Measurements from ENCODE around the gene ANKK1. TPM values are rescaled to one million over a fixed set of nuclear protein-coding genes. Genes with fewer than 3 reads are reported as not detected.

The ANKK1 gene
- total RNA-seq, 4 donors from 2014 or later, result 0.57 to 3.3 TPM; not detected in 2

DNA sequence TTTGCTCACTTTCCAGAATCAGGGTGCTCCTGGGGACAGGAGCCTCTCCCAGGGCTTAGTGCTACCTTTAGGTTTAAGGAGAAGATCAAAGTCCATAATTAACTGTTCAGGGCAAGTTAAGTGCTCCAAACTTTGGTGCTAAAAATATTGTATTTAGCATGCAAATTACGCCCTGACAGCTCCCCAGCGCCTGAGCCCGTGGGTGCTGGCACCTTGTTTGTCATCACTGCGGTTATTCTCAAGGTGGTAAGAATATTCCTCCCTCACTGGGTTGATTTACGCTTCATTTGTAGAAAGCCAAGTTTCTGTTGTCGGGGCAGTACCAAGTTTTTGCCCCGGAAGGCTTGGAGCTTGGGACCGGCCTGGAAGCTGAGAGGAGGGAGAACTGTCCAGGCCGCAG, 21.3 kb downstream of the ANKK1 start:
- Histone ChIP-seq H3K9me3 (no peaks in the 10 kb centered on the region), H3K4me1 (no peaks in the 10 kb centered on the region), H3K27me3 (no peaks in the 10 kb centered on the region), H3K4me3 (no peak overlapping the region), H3K27ac (no peak overlapping the region), H3K36me3 (no peaks in the 10 kb centered on the region)
- no peak for TF ChIP-seq POLR2A (IDR thresholded peaks at IDR 0.05)
- TF ChIP-seq CTCF (IDR thresholded peaks at IDR 0.05), result no peak
- no peak for DNase-seq

DNA sequence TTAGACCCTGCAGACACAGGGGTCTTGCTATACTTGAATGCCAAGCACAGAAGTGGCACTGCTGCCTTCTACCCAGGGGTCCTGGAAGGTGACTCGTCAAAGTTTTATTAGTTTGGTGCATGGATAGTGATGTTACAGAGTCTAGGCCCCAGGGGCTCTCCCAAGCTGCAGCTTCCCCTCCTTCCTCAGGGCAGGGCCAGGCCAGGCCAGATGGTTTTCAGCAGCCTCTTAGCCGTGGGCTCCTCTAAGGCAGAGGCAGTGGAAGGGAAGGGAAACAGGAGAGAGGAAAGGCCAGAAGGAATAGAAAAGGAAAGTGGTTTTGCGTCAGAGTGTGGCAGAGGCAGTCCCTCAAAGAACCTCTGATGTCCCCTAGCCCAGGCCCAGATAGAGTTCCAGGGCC, 21.9 kb downstream of the ANKK1 start:
- DNase-seq, result no peak
- no peaks in the 10 kb centered on the region for H3K27me3 ChIP-seq
- H3K9me3 ChIP-seq, result no peaks in the 10 kb centered on the region
- no peaks in the 10 kb centered on the region for H3K36me3 ChIP-seq
- H3K27ac ChIP-seq, result no peak overlapping the region
- H3K4me3 ChIP-seq, result no peak overlapping the region
- TF ChIP-seq CTCF (IDR thresholded peaks at IDR 0.05), result no peak
- TF ChIP-seq POLR2A (IDR thresholded peaks at IDR 0.05), result no peak
- no peaks in the 10 kb centered on the region for H3K4me1 ChIP-seq

DNA sequence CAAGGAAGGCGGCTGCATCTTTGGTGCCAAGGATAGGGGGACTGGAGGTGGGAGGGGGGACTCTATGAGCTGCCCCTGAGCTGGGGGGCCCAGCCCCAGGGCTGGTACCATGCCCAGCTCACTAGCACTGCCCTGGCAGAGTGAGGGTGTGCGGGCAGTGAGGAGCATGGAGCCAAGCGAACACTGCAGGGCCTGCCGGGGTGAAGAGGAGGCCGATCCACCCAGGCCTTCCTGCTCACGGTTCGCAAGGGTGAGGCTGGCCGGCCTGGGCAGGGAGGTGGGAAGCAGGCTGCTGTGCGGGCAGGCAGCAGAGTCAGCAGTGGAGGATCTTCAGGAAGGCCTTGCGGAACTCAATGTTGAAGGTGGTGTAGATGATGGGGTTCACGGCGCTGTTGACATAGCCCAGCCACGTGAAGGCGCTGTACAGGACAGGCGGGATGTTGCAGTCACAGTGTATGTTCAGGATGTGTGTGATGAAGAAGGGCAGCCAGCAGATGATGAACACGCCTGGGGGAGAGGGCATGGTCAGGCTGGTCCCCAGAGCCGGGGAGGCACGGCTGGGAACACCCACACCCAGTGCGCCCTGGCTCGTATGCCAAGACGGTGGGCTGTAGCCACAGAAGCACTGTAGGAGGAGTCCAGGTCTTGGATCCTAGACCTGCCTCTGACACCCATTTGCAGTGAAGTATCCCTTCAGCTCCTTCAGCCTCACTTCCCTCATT, 23.0 kb downstream of the ANKK1 start:
- H3K4me1 ChIP-seq, result no peaks in the 10 kb centered on the region
- no peaks in the 10 kb centered on the region for H3K27me3 ChIP-seq
- no peaks in the 10 kb centered on the region for H3K36me3 ChIP-seq
- no peak overlapping the region for H3K27ac ChIP-seq
- TF ChIP-seq POLR2A (IDR thresholded peaks at IDR 0.05) (no peak), CTCF (IDR thresholded peaks at IDR 0.05) (no peak)
- no peak overlapping the region for H3K4me3 ChIP-seq
- H3K9me3 ChIP-seq, result no peaks in the 10 kb centered on the region
- no peak for DNase-seq

DNA sequence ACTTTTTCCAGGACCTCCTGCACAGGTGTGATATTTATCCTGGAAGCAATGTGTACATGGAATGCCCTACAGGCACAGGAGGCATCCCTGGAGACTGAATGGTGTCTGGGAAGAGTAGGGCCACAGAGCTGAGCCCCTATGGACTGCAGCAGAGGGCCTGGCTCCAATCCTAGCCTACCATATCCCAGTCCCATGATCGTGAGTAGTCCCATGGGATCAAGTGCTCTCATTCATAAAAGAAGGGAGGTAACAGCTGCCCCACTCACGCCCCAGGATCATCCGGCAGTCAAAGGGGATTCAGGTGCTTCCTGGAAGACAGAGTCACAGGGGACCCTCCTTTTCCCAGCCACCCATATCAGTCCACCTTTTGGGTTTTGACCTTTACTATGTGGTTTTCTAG, 24.0 kb downstream of the ANKK1 start:
- Histone ChIP-seq H3K4me3 (no peak overlapping the region), H3K9me3 (no peaks in the 10 kb centered on the region), H3K4me1 (no peaks in the 10 kb centered on the region), H3K36me3 (no peaks in the 10 kb centered on the region), H3K27ac (no peak overlapping the region), H3K27me3 (no peaks in the 10 kb centered on the region)
- TF ChIP-seq CTCF (IDR thresholded peaks at IDR 0.05) (no peak), POLR2A (IDR thresholded peaks at IDR 0.05) (no peak)
- no peak for DNase-seq

GRCh38 chr11:113412675-113413074, 25.1 kb downstream of the ANKK1 start:
- no peaks in the 10 kb centered on the region for H3K4me1 ChIP-seq
- H3K27ac ChIP-seq, result no peak overlapping the region
- no peak for DNase-seq
- H3K27me3 ChIP-seq, result no peaks in the 10 kb centered on the region
- no peaks in the 10 kb centered on the region for H3K36me3 ChIP-seq
- TF ChIP-seq POLR2A (IDR thresholded peaks at IDR 0.05) (no peak), CTCF (IDR thresholded peaks at IDR 0.05) (no peak)
- no peaks in the 10 kb centered on the region for H3K9me3 ChIP-seq
- H3K4me3 ChIP-seq, result no peak overlapping the region

- H3K27me3 ChIP-seq, result no peaks in the 10 kb centered on the region
- no peaks in the 10 kb centered on the region for H3K4me1 ChIP-seq
- TF ChIP-seq POLR2A (IDR thresholded peaks at IDR 0.05) (no peak), CTCF (IDR thresholded peaks at IDR 0.05) (no peak)
- no peak overlapping the region for H3K4me3 ChIP-seq
- H3K9me3 ChIP-seq, result no peaks in the 10 kb centered on the region
- no peak overlapping the region for H3K27ac ChIP-seq
- DNase-seq, result no peak
- no peaks in the 10 kb centered on the region for H3K36me3 ChIP-seq
Observed at GRCh38 chr11:113415343-113415742, 27.8 kb downstream of the ANKK1 start.

Measured in Peyer's patch (tissue), 4 donors.